ENCODE data around the gene ZNF232.
"Not testable (repeated sequence)": the region's sequence is repeated elsewhere in the genome, so short reads cannot be mapped to it uniquely, and the experiment has no call there.

Gene ZNF232

DNA sequence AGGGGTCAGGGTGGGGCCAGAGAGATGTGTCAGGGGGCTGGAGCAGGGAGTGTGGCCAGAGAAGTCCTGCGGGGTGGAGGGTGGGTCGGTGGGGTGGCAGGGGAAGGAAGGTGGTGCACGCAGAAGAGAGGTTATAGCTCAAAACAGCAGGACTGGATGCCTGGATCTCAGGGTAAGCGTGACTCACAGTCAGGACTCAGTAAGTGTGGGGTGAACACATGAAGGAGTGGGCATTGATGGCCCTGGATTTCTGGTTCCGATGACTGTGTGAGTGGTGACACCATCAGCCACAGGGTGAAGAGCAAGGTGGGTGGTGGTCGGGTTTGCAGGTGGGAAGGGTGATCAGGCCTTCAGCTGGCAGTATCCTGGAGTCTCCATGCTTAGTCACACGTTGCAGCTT, 10.4 kb upstream of the ZNF232 start:
- H3K4me3 Mint-ChIP-seq, H3K4me1 Mint-ChIP-seq, H3K36me3 Mint-ChIP-seq, H3K27ac Mint-ChIP-seq, H3K9me3 Mint-ChIP-seq: not testable (repeated sequence)
- H3K27me3 Mint-ChIP-seq, result peaks cover 26% of the 10 kb centered on the region

GRCh38 chr17:5121186-5121841, 9.6 kb upstream of the ZNF232 start:
- peaks cover 32% of the 10 kb centered on the region for H3K27me3 Mint-ChIP-seq
- H3K4me1 Mint-ChIP-seq, result peaks cover 5% of the 10 kb centered on the region
- peak overlapping the region; percentile 67 for H3K4me3 Mint-ChIP-seq
- no peaks in the 10 kb centered on the region for H3K9me3 Mint-ChIP-seq
- H3K27ac Mint-ChIP-seq, result no peak overlapping the region
- H3K36me3 Mint-ChIP-seq, result peaks cover 2% of the 10 kb centered on the region

GRCh38 chr17:5120436-5121185, 8.9 kb upstream of the ZNF232 start:
- H3K9me3 Mint-ChIP-seq, H3K36me3 Mint-ChIP-seq, H3K4me1 Mint-ChIP-seq, H3K27ac Mint-ChIP-seq: not testable (repeated sequence)
- Mint-ChIP-seq H3K27me3 (peaks cover 33% of the 10 kb centered on the region), H3K4me3 (peak overlapping the region; percentile 8)

DNA sequence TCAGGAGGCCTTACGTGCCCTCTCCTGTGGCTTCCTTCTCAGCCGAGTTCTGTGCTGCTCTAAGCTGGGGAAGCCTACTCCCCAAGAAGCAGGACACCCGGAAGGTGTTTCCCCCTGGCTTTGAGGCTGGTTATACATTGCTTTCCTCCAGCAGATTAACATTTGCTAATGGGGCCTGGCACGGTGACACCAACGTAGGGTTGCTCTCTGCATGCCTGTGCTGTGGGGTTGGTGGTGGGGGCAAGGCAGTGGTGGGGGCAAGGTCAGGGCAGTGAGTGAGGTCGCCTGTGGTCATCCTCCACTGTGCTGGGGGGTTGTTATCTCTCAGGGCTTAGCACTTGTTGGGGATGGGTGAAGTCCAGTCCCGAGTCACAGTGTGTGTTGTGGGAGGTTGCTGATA, 8.4 kb upstream of the ZNF232 start:
- H3K27ac Mint-ChIP-seq, result no peak overlapping the region
- H3K4me1 Mint-ChIP-seq, result peaks cover 5% of the 10 kb centered on the region
- H3K9me3 Mint-ChIP-seq, result no peaks in the 10 kb centered on the region
- no peak overlapping the region for H3K4me3 Mint-ChIP-seq
- H3K27me3 Mint-ChIP-seq, result peaks cover 37% of the 10 kb centered on the region
- peaks cover 2% of the 10 kb centered on the region for H3K36me3 Mint-ChIP-seq

GRCh38 chr17:5118219-5118618, 6.5 kb upstream of the ZNF232 start:
- Mint-ChIP-seq H3K36me3 (peaks cover 6% of the 10 kb centered on the region), H3K4me3 (no peak overlapping the region), H3K27ac (no peak overlapping the region), H3K27me3 (peaks cover 31% of the 10 kb centered on the region), H3K9me3 (no peaks in the 10 kb centered on the region), H3K4me1 (peaks cover 7% of the 10 kb centered on the region)

- H3K4me3 Mint-ChIP-seq, result no peak within 1 kb of the TSS
- H3K4me1 Mint-ChIP-seq, result peaks cover 12% of the 10 kb centered on the region
- no peak within 1 kb of the TSS for H3K27ac Mint-ChIP-seq
- peaks cover 7% of the 10 kb centered on the region for H3K36me3 Mint-ChIP-seq
- H3K27me3 Mint-ChIP-seq, result peaks cover 22% of the 10 kb centered on the region
- no peaks in the 10 kb centered on the region for H3K9me3 Mint-ChIP-seq
These were observed 4.3 kb upstream of the ZNF232 start, which contains the start of gene USP6 for GRCh38 chr17:5115673-5116651. USP6 (plus strand) TSS chr17:5116032; CDS start chr17:5130368, 14,336 bp downstream.

DNA sequence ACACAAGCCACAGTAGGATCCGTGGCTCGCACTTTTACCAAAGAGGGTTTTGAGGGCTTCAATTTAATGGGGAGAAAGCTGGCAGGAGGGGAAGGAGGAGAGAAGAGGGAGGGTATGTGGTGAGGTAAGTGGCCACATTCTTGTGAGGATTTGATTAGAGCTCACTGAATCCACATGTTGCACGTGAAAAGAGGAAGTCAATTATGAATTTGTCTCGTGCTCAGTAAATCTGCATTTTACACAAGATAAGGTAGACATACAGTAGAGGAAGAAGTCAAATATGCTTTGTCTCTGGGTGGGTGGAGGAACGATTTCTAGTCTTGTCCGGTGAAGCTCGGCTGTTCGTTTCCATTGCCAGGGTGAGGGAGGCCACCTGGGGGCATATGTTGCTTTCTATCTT, 862 bp downstream of the ZNF232 start:
- no peaks in the 10 kb centered on the region for H3K9me3 Mint-ChIP-seq
- peak overlapping the region; percentile 95 for H3K4me3 Mint-ChIP-seq
- H3K27me3 Mint-ChIP-seq, result peaks cover 6% of the 10 kb centered on the region
- peak overlapping the region; percentile 84 for H3K27ac Mint-ChIP-seq
- H3K36me3 Mint-ChIP-seq, result peaks cover 31% of the 10 kb centered on the region
- H3K4me1 Mint-ChIP-seq, result peaks cover 40% of the 10 kb centered on the region

- H3K4me1 Mint-ChIP-seq, result peaks cover 7% of the 10 kb centered on the region
- H3K27me3 Mint-ChIP-seq, result peaks cover 5% of the 10 kb centered on the region
- peaks cover 11% of the 10 kb centered on the region for H3K36me3 Mint-ChIP-seq
- no peak overlapping the region for H3K4me3 Mint-ChIP-seq
- H3K9me3 Mint-ChIP-seq, result peaks cover under 1% of the 10 kb centered on the region
- no peak overlapping the region for H3K27ac Mint-ChIP-seq
These were observed 10.8 kb downstream of the ZNF232 start for GRCh38 chr17:5100832-5101231.

- peaks cover 9% of the 10 kb centered on the region for H3K9me3 Mint-ChIP-seq
- peaks cover 7% of the 10 kb centered on the region for H3K4me1 Mint-ChIP-seq
- H3K4me3 Mint-ChIP-seq, result no peak overlapping the region
- no peak overlapping the region for H3K27ac Mint-ChIP-seq
- peaks cover 16% of the 10 kb centered on the region for H3K36me3 Mint-ChIP-seq
- H3K27me3 Mint-ChIP-seq, result peaks cover 5% of the 10 kb centered on the region
These were observed 12.4 kb downstream of the ZNF232 start for GRCh38 chr17:5099271-5099670.

DNA sequence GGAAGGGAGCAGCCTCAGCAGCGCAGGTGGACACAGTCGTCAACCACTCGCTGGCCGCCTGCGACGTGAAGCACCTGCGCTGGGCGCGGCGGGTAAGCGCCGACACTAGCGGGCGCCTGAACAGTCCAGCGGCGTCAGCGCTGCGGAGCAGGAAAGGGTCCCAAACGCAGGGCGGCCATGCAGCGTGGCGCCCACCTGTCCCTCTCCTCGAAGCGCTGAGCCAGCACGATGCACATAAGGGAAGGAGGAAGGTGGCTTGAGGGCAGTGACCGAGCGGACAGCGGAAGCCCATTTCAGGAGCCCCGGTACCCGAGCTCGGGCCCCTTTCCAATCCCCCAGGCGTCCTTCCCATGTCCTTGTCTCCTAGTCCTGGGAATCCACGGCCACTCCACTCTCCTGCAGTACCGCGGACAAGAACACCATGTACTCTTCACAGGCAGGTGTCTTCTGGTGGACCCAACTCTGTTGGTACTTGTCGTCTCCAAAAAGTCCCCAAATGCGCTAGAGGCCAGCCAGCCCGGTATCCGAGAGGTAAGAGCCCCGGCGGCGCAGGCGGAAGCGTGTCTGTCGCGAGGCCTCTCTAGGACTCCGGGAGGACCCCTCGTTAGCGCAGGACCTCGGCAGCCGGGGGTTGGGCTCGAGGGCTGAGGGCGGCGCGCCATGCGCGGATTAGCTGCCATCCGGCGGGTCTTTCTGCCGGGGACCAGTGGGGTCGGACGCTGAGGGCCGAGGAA, 14.4 kb downstream of the ZNF232 start:
- Mint-ChIP-seq H3K4me3 (peak overlapping the region; percentile 74), H3K27ac (no peak overlapping the region), H3K9me3 (peaks cover 13% of the 10 kb centered on the region)

GRCh38 chr17:5096731-5097100, 15.0 kb downstream of the ZNF232 start:
- Mint-ChIP-seq H3K4me1 (peaks cover 7% of the 10 kb centered on the region), H3K27ac (no peak overlapping the region), H3K36me3 (peaks cover 32% of the 10 kb centered on the region), H3K9me3 (peaks cover 13% of the 10 kb centered on the region), H3K27me3 (peaks cover 5% of the 10 kb centered on the region), H3K4me3 (peak overlapping the region; percentile 74)

More for the DNA sequence above, 14.4 kb downstream of the ZNF232 start:
- peaks cover 5% of the 10 kb centered on the region for H3K27me3 Mint-ChIP-seq
- peaks cover 7% of the 10 kb centered on the region for H3K4me1 Mint-ChIP-seq
- H3K36me3 Mint-ChIP-seq, result peaks cover 26% of the 10 kb centered on the region

DNA sequence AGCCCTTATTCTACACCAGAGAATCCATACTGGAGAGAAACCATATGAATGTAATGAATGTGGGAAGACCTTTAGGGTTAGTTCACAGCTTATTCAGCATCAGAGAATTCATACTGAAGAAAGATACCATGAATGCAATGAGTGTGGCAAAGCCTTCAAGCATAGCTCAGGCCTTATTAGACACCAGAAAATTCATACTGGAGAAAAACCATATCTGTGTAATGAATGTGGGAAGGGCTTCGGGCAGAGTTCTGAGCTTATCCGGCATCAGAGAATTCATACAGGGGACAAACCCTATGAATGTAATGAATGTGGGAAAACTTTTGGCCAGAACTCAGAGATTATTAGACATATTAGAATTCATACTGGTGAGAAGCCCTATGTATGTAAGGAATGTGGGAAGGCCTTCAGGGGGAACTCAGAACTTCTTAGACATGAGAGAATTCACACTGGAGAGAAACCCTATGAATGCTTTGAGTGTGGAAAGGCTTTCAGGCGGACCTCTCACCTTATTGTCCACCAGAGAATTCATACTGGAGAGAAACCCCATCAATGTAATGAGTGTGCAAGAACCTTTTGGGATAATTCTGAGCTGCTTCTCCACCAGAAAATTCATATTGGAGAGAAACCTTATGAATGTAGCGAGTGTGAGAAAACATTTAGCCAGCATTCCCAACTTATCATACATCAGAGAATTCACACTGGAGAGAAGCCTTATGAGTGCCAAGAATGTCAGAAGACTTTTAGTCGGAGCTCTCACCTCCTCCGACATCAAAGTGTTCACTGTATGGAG, 19.3 kb downstream of the ZNF232 start:
- Mint-ChIP-seq H3K27ac (no peak overlapping the region), H3K9me3 (peaks cover 34% of the 10 kb centered on the region), H3K4me3 (no peak overlapping the region), H3K4me1 (peaks cover 7% of the 10 kb centered on the region), H3K27me3 (no peaks in the 10 kb centered on the region), H3K36me3 (peaks cover 63% of the 10 kb centered on the region)

- peaks cover 19% of the 10 kb centered on the region for H3K36me3 Mint-ChIP-seq
- H3K27me3 Mint-ChIP-seq, result no peaks in the 10 kb centered on the region
- no peak overlapping the region for H3K27ac Mint-ChIP-seq
- H3K4me1 Mint-ChIP-seq, result peaks cover 34% of the 10 kb centered on the region
- peaks cover 5% of the 10 kb centered on the region for H3K9me3 Mint-ChIP-seq
- no peak overlapping the region for H3K4me3 Mint-ChIP-seq
These were observed 31.1 kb downstream of the ZNF232 start for GRCh38 chr17:5080591-5080990.
